HEK293 (cell line): Measurements from ENCODE around the gene TSC22D1.

Experiments
- CTCF ChIA-PET: fragments of 350-600 bp; formaldehyde crosslinking; extraction: SDS; loops from one replicate; lab custom pipeline; 2021; ENCODE audit warnings: antibody characterized with exemption; lab: Yijun Ruan, JAX
- POLR2A ChIA-PET: fragments of 300-600 bp; formaldehyde crosslinking; extraction: SDS; loops from one replicate; lab custom pipeline; 2020; ENCODE audit warnings: antibody characterized with exemption, inconsistent platforms; lab: Yijun Ruan, JAX
- H3K27ac ChIP-seq: fragments of 200-500 bp; sonication (Bioruptor generic); 2 replicates; pipeline ENCODE4 v1.5.1; 2014; ENCODE audit warnings: low read depth, low read length, control low read depth, inconsistent platforms; ENCODE audit errors: extremely low read depth
- H3K36me3 ChIP-seq, 2 experiments: fragments of 200-500 bp in 1 of 2; sonication (Bioruptor generic) in 1 of 2; 1 replicate in 1 of 2; 2 replicates in 1 of 2; pipeline ENCODE4 v1.5.1; 2014 to 2017; ENCODE audit warnings: inconsistent platforms in 2 of 2, low read length in 2 of 2; ENCODE audit not compliant: control insufficient read depth in 2 of 2, insufficient read depth in 1 of 2
- H3K4me1 ChIP-seq: fragments of 200-500 bp; sonication (Bioruptor generic); 2 replicates; pipeline ENCODE4 v1.5.1; 2014; ENCODE audit warnings: mild to moderate bottlenecking, low read length, inconsistent platforms; ENCODE audit not compliant: control insufficient read depth, insufficient read depth
- H3K4me3 ChIP-seq: 2 replicates; pipeline ENCODE4 v1.5.1; 2011; ENCODE audit warnings: low read depth, mild to moderate bottlenecking, control low read depth, low read length, moderate library complexity
- H3K9me3 ChIP-seq: fragments of 200-500 bp; sonication (Bioruptor generic); 2 replicates; pipeline ENCODE4 v1.5.1; 2014; ENCODE audit warnings: low read depth, low read length, inconsistent platforms; ENCODE audit not compliant: control insufficient read depth, insufficient read depth
- GLIS1 ChIP-seq: fragments of 450-650 bp; formaldehyde crosslinking; IDR thresholded peaks from 2 replicates; pipeline ENCODE4 v1.5.1; 2016; ENCODE audit warnings: missing biosample characterization, missing genetic modification characterization
- IKZF3 ChIP-seq: fragments of 450-650 bp; IDR thresholded peaks from 2 replicates; pipeline ENCODE4 v1.5.0; 2018; ENCODE audit warnings: missing biosample characterization, mild to moderate bottlenecking, missing genetic modification characterization, moderate library complexity
- SP3 ChIP-seq: fragments of 450-650 bp; formaldehyde crosslinking; IDR thresholded peaks from 2 replicates; pipeline ENCODE4 v1.5.1; 2016; ENCODE audit warnings: missing biosample characterization, missing genetic modification characterization
- YY2 ChIP-seq: fragments of 450-650 bp; formaldehyde crosslinking; IDR thresholded peaks from 2 replicates; pipeline ENCODE4 v1.5.1; 2016; ENCODE audit warnings: missing biosample characterization, missing genetic modification characterization
- ZBTB6 ChIP-seq: fragments of 450-650 bp; formaldehyde crosslinking; IDR thresholded peaks from 2 replicates; pipeline ENCODE4 v1.5.1; 2017; ENCODE audit warnings: missing biosample characterization, missing genetic modification characterization
- ZNF132 ChIP-seq: fragments of 450-650 bp; formaldehyde crosslinking; IDR thresholded peaks from 2 replicates; pipeline ENCODE4 v1.5.1; 2017; ENCODE audit warnings: missing biosample characterization, missing genetic modification characterization, borderline replicate concordance
- ZNF239 ChIP-seq: fragments of 450-650 bp; formaldehyde crosslinking; IDR thresholded peaks from 2 replicates; pipeline ENCODE4 v1.5.1; 2016; ENCODE audit warnings: missing biosample characterization, missing genetic modification characterization
- ZNF26 ChIP-seq: fragments of 450-650 bp; formaldehyde crosslinking; IDR thresholded peaks from 2 replicates; pipeline ENCODE4 v1.5.1; 2016; ENCODE audit warnings: missing biosample characterization, missing genetic modification characterization
- ZNF324 ChIP-seq: fragments of 450-650 bp; formaldehyde crosslinking; IDR thresholded peaks from 2 replicates; pipeline ENCODE4 v1.5.1; 2016; ENCODE audit warnings: missing biosample characterization, missing genetic modification characterization
- ZNF394 ChIP-seq: fragments of 450-650 bp; formaldehyde crosslinking; IDR thresholded peaks from 2 replicates; pipeline ENCODE4 v1.5.1; 2016; ENCODE audit warnings: missing biosample characterization, missing genetic modification characterization, mild to moderate bottlenecking, moderate library complexity, borderline replicate concordance
- ZNF426 ChIP-seq: fragments of 450-650 bp; formaldehyde crosslinking; IDR thresholded peaks from 2 replicates; pipeline ENCODE4 v1.5.1; 2017; ENCODE audit warnings: missing biosample characterization, missing genetic modification characterization, mild to moderate bottlenecking, inconsistent platforms, moderate library complexity
- ZNF48 ChIP-seq: fragments of 450-650 bp; formaldehyde crosslinking; IDR thresholded peaks from 2 replicates; pipeline ENCODE4 v1.5.1; 2016; ENCODE audit warnings: missing biosample characterization, missing genetic modification characterization
- ZNF571 ChIP-seq: fragments of 450-650 bp; formaldehyde crosslinking; IDR thresholded peaks from 2 replicates; pipeline ENCODE4 v1.5.0; 2017; ENCODE audit warnings: missing biosample characterization, missing genetic modification characterization
- ZNF670 ChIP-seq: fragments of 450-650 bp; formaldehyde crosslinking; IDR thresholded peaks from 2 replicates; pipeline ENCODE4 v1.5.1; 2016; ENCODE audit warnings: missing biosample characterization, missing genetic modification characterization, low read depth
- ZNF830 ChIP-seq: fragments of 450-650 bp; IDR thresholded peaks from 2 replicates; pipeline ENCODE4 v1.5.0; 2018; ENCODE audit warnings: missing biosample characterization, missing genetic modification characterization, low read depth, mild to moderate bottlenecking, moderate library complexity
- ZNF843 ChIP-seq: fragments of 450-650 bp; formaldehyde crosslinking; IDR thresholded peaks from 2 replicates; pipeline ENCODE4 v1.5.1; 2016; ENCODE audit warnings: missing biosample characterization, missing genetic modification characterization
- TF ChIP-seq, protein P1 (sequence below): fragments of 450-650 bp; formaldehyde crosslinking; IDR thresholded peaks from 2 replicates; pipeline ENCODE4 v1.5.1; 2016; ENCODE audit warnings: missing biosample characterization, missing genetic modification characterization, borderline replicate concordance
- TF ChIP-seq, protein P2 (sequence below): fragments of 450-650 bp; formaldehyde crosslinking; IDR thresholded peaks from 2 replicates; pipeline ENCODE4 v1.5.1; 2016; ENCODE audit warnings: missing biosample characterization, missing genetic modification characterization
- TF ChIP-seq, protein P3 (sequence below): fragments of 450-650 bp; formaldehyde crosslinking; IDR thresholded peaks from 2 replicates; pipeline ENCODE4 v1.5.0; 2017; ENCODE audit warnings: missing biosample characterization, missing genetic modification characterization, borderline replicate concordance

TSC22D1 gene

DNA sequence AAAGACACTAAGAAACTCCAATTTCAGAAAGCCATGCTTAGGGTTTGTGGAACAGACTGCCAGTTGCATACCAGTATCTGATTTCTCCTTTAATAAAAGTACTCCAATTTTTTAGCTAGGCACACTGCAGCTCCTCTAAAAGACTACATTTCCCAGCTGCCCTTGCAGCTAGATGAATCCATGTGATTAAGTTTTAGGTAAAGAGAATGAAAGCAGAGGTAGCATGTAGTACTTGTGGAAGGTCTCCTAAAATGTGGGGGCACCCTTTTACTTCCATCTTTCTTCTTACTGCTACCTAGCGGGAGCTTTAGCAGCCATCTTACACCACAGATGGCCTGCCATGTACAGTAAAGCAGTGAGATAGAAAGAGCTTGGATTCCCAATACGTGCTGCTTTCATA lies 33.0 kb upstream of the TSC22D1 start (continued):
- TF ChIP-seq ZNF132 (no peak), SP3 (tag by site-specific recombination) (no peak), YY2 (tag by site-specific recombination) (no peak), ZNF48 (no peak), ZNF670 (tag by site-specific recombination) (no peak), ZNF830 (tag by site-specific recombination) (no peak), ZNF26 (no peak), ZNF394 (tag by site-specific recombination) (no peak)
- TF ChIP-seq, protein P1, sequence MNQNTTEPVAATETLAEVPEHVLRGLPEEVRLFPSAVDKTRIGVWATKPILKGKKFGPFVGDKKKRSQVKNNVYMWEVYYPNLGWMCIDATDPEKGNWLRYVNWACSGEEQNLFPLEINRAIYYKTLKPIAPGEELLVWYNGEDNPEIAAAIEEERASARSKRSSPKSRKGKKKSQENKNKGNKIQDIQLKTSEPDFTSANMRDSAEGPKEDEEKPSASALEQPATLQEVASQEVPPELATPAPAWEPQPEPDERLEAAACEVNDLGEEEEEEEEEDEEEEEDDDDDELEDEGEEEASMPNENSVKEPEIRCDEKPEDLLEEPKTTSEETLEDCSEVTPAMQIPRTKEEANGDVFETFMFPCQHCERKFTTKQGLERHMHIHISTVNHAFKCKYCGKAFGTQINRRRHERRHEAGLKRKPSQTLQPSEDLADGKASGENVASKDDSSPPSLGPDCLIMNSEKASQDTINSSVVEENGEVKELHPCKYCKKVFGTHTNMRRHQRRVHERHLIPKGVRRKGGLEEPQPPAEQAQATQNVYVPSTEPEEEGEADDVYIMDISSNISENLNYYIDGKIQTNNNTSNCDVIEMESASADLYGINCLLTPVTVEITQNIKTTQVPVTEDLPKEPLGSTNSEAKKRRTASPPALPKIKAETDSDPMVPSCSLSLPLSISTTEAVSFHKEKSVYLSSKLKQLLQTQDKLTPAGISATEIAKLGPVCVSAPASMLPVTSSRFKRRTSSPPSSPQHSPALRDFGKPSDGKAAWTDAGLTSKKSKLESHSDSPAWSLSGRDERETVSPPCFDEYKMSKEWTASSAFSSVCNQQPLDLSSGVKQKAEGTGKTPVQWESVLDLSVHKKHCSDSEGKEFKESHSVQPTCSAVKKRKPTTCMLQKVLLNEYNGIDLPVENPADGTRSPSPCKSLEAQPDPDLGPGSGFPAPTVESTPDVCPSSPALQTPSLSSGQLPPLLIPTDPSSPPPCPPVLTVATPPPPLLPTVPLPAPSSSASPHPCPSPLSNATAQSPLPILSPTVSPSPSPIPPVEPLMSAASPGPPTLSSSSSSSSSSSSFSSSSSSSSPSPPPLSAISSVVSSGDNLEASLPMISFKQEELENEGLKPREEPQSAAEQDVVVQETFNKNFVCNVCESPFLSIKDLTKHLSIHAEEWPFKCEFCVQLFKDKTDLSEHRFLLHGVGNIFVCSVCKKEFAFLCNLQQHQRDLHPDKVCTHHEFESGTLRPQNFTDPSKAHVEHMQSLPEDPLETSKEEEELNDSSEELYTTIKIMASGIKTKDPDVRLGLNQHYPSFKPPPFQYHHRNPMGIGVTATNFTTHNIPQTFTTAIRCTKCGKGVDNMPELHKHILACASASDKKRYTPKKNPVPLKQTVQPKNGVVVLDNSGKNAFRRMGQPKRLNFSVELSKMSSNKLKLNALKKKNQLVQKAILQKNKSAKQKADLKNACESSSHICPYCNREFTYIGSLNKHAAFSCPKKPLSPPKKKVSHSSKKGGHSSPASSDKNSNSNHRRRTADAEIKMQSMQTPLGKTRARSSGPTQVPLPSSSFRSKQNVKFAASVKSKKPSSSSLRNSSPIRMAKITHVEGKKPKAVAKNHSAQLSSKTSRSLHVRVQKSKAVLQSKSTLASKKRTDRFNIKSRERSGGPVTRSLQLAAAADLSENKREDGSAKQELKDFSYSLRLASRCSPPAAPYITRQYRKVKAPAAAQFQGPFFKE = no peak
- TF ChIP-seq, protein P2, sequence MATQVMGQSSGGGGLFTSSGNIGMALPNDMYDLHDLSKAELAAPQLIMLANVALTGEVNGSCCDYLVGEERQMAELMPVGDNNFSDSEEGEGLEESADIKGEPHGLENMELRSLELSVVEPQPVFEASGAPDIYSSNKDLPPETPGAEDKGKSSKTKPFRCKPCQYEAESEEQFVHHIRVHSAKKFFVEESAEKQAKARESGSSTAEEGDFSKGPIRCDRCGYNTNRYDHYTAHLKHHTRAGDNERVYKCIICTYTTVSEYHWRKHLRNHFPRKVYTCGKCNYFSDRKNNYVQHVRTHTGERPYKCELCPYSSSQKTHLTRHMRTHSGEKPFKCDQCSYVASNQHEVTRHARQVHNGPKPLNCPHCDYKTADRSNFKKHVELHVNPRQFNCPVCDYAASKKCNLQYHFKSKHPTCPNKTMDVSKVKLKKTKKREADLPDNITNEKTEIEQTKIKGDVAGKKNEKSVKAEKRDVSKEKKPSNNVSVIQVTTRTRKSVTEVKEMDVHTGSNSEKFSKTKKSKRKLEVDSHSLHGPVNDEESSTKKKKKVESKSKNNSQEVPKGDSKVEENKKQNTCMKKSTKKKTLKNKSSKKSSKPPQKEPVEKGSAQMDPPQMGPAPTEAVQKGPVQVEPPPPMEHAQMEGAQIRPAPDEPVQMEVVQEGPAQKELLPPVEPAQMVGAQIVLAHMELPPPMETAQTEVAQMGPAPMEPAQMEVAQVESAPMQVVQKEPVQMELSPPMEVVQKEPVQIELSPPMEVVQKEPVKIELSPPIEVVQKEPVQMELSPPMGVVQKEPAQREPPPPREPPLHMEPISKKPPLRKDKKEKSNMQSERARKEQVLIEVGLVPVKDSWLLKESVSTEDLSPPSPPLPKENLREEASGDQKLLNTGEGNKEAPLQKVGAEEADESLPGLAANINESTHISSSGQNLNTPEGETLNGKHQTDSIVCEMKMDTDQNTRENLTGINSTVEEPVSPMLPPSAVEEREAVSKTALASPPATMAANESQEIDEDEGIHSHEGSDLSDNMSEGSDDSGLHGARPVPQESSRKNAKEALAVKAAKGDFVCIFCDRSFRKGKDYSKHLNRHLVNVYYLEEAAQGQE (tag by site-specific recombination) = no peak

GRCh38 chr13:44605721-44606120 lies 29.6 kb upstream of the TSC22D1 start:
- no peaks in the 10 kb centered on the region for H3K36me3 ChIP-seq
- CTCF ChIA-PET = no interaction called here
- no peak overlapping the region for H3K4me3 ChIP-seq
- no peak overlapping the region for H3K27ac ChIP-seq
- no peaks in the 10 kb centered on the region for H3K9me3 ChIP-seq
- POLR2A ChIA-PET = no interaction called here
- no peaks in the 10 kb centered on the region for H3K4me1 ChIP-seq
- no peak for TF ChIP-seq ZNF426 (tag by site-specific recombination)
- no peak for TF ChIP-seq GLIS1
- no peak for TF ChIP-seq IKZF3
- no peak for TF ChIP-seq ZNF239 (tag by site-specific recombination)
- no peak for TF ChIP-seq ZNF571 (tag by site-specific recombination)
- TF ChIP-seq, protein P3, sequence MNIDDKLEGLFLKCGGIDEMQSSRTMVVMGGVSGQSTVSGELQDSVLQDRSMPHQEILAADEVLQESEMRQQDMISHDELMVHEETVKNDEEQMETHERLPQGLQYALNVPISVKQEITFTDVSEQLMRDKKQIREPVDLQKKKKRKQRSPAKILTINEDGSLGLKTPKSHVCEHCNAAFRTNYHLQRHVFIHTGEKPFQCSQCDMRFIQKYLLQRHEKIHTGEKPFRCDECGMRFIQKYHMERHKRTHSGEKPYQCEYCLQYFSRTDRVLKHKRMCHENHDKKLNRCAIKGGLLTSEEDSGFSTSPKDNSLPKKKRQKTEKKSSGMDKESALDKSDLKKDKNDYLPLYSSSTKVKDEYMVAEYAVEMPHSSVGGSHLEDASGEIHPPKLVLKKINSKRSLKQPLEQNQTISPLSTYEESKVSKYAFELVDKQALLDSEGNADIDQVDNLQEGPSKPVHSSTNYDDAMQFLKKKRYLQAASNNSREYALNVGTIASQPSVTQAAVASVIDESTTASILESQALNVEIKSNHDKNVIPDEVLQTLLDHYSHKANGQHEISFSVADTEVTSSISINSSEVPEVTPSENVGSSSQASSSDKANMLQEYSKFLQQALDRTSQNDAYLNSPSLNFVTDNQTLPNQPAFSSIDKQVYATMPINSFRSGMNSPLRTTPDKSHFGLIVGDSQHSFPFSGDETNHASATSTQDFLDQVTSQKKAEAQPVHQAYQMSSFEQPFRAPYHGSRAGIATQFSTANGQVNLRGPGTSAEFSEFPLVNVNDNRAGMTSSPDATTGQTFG = no peak
- TF ChIP-seq ZBTB6 = no peak
- TF ChIP-seq, protein P2 (tag by site-specific recombination) = no peak
- no peak for TF ChIP-seq ZNF324 (tag by site-specific recombination)
- no peak for TF ChIP-seq ZNF843
